Gastrocnemius medialis (tissue), 4 donors: ENCODE measurements around the gene NUP43. TPM values are rescaled to one million over a fixed set of nuclear protein-coding genes. Genes with fewer than 3 reads are reported as not detected.
A peak's percentile ranks its signal among the peaks of the same experiment; 100 is the strongest.

ENCODE experiments used
- ATAC-seq, 2 donors: fragments of 150-250 bp; one replicate each; pipeline ENCODE4 v1.9.1; 2016
- DNase-seq, 2 donors: peaks; one replicate each; pipeline ENCODE4 v3.0.0-alpha.2; 2019
- H3K27ac ChIP-seq, 4 donors: fragments of 200-600 bp; sonication (generic); 1 replicate in 1 of 4; 2 replicates in 3 of 4; pipeline ENCODE4 v1.5.1; 2016 to 2018; ENCODE audit warnings: mild to moderate bottlenecking in 2 of 4, moderate library complexity in 1 of 4
- H3K27me3 ChIP-seq, 3 donors: fragments of 200-600 bp; sonication (generic) in 2 of 3; 1 replicate in 1 of 3; 2 replicates in 2 of 3; pipeline versions ENCODE4 v1.5.1 to v1.6.0; 2016 to 2019; ENCODE audit warnings: mild to moderate bottlenecking in 1 of 3, moderate library complexity in 1 of 3
- H3K36me3 ChIP-seq, 2 donors: fragments of 200-600 bp; sonication (generic) in 1 of 2; one replicate each; pipeline ENCODE4 v1.5.1; 2017 to 2018
- H3K4me1 ChIP-seq, 2 donors: fragments of 200-600 bp; sonication (generic) in 1 of 2; one replicate each; pipeline ENCODE4 v1.5.1; 2016 to 2017; ENCODE audit warnings: mild to moderate bottlenecking in 2 of 2
- H3K4me3 ChIP-seq, 4 donors: fragments of 200-600 bp; sonication (generic) in 3 of 4; 1 replicate in 1 of 4; 2 replicates in 3 of 4; pipeline ENCODE4 v1.5.1; 2016 to 2019; ENCODE audit warnings: mild to moderate bottlenecking in 2 of 4
- H3K9me3 ChIP-seq, 3 donors: fragments of 200-600 bp; sonication (generic) in 2 of 3; 1 replicate in 1 of 3; 2 replicates in 2 of 3; pipeline ENCODE4 v1.5.1; 2016 to 2019
- POLR2A ChIP-seq, 2 donors: fragments of 450-650 bp; IDR thresholded peaks; one replicate each; pipeline ENCODE4 v1.6.1; 2017; ENCODE audit warnings: antibody characterized with exemption in 2 of 2, mild to moderate bottlenecking in 2 of 2, moderate library complexity in 2 of 2
- in situ Hi-C, 4 donors: fragments of 200-750 bp; cut with MboI; loops; one replicate each; pipeline versions ENCODE4 v1.15.0 to v1.8.0; 2017; ENCODE audit warnings: low sequenced_read_pairs in 4 of 4
- intact Hi-C: fragments of 100-400 bp; cut with DNase I; formaldehyde crosslinking; loops from one replicate; pipeline ENCODE4 v1.15.1; 2023; ENCODE audit warnings: low total_unique reads
- total RNA-seq, 4 donors: library from RNA; depleted of rRNA; stranded (reverse); fragments of >200 nt; gene quantifications; one replicate each; pipeline versions ENCODE4 v1.1.0 to v1.2.3, GENCODE V29; 2016
- TF ChIP-seq, protein P1 (sequence below), 5 experiments: fragments of 450-650 bp in 3 of 5; fragments of 200-600 bp in 2 of 5; sonication (generic) in 2 of 5; IDR thresholded peaks in 4 of 5; conservative IDR thresholded peaks in 1 of 5; 1 replicate in 4 of 5; 2 replicates in 1 of 5; pipeline ENCODE4 v1.5.1; 2016 to 2019; ENCODE audit warnings: antibody characterized with exemption in 5 of 5, mild to moderate bottlenecking in 3 of 5, moderate library complexity in 3 of 5

The NUP43 gene
- total RNA-seq, 4 donors from 2014 or later, result 15.0 to 42.0 (median 16.7) TPM

DNA sequence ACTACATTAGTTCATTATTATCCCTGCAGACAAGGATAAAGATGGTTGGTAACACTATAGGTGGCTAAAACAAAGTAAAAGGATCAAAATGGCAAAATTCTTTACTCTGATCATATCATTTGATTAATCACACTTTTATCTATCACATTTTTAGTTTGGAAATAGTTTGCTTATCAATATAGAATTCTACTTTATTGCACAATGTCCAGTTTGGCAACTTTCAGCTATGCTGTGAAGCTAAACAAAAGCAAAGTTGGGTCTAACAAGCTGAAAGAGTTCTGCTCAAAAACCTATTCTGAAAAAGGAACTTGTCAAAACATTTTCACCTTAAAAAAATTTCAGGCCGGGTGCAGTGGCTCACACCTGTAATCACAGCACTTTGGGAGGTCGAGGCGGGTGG is 20.5 kb downstream of the NUP43 start:
- Histone ChIP-seq H3K9me3 (no peaks in the 10 kb centered on the region), H3K27me3 (no peaks in the 10 kb centered on the region), H3K4me1 (no peaks in the 10 kb centered on the region), H3K4me3 (no peak overlapping the region), H3K36me3 (peaks cover 0 to 50% of the 10 kb centered on the region in 2 donors), H3K27ac (no peak overlapping the region)
- no peak for TF ChIP-seq POLR2A (IDR thresholded peaks at IDR 0.05)
- TF ChIP-seq, protein P1, sequence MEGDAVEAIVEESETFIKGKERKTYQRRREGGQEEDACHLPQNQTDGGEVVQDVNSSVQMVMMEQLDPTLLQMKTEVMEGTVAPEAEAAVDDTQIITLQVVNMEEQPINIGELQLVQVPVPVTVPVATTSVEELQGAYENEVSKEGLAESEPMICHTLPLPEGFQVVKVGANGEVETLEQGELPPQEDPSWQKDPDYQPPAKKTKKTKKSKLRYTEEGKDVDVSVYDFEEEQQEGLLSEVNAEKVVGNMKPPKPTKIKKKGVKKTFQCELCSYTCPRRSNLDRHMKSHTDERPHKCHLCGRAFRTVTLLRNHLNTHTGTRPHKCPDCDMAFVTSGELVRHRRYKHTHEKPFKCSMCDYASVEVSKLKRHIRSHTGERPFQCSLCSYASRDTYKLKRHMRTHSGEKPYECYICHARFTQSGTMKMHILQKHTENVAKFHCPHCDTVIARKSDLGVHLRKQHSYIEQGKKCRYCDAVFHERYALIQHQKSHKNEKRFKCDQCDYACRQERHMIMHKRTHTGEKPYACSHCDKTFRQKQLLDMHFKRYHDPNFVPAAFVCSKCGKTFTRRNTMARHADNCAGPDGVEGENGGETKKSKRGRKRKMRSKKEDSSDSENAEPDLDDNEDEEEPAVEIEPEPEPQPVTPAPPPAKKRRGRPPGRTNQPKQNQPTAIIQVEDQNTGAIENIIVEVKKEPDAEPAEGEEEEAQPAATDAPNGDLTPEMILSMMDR (IDR thresholded peaks at IDR 0.05 in 4 of 5, conservative IDR thresholded peaks at IDR 0.05 in 1 of 5), result no peak
- intact Hi-C loops, result loop anchor here (10.0 kb wide), 1 partner anchor 199 kb away; the partner anchor contains the start of gene RAET1G
- no peak for ATAC-seq
- in situ Hi-C loops, result no loop called here
- no peak for DNase-seq

DNA sequence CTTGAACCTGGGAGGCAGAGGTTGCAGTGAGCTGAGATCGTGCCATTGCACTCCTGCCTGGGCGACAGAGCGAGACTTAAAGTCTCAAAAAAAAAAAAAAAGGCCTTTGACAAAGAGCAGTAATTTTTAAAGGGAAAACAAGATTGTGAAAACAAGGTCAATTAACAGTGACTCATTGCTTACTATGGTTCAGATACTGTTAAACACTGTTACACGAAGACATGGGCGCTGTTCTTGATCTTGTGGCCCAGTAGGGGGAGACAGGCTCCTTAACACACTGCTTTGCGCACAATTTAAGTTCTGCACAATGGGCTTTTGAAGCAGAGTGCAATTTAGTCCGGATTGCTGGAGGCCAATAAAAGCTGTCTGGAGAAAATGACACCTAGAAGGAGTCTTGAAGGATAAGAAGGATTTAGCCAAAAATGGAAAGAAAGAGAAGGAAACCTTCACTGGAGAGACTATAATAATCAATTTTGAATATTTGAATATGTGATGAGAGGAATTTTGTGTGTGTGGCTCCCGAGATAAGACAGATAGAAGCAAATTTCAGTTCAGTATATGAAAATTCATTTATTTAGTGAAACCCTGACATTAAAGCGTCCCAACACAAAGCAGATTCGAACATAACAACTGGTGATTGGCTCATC is 22.4 kb downstream of the NUP43 start:
- no peaks in the 10 kb centered on the region for H3K9me3 ChIP-seq
- H3K27me3 ChIP-seq, result no peaks in the 10 kb centered on the region
- H3K27ac ChIP-seq, result no peak overlapping the region
- in situ Hi-C loops (no loop called here), intact Hi-C loops (loop anchor here (10.0 kb wide), 1 partner anchor 201 kb away; the partner anchor contains the start of gene RAET1G)
- TF ChIP-seq, protein P1 (IDR thresholded peaks at IDR 0.05 in 4 of 5, conservative IDR thresholded peaks at IDR 0.05 in 1 of 5), result peak in 2 of 5 experiments; percentile 48 to 66
- TF ChIP-seq POLR2A (IDR thresholded peaks at IDR 0.05), result no peak
- DNase-seq (peak in 1 of 2 donors; percentile 22), ATAC-seq (peak in 1 of 2 donors; percentile 46)
- H3K4me1 ChIP-seq, result no peaks in the 10 kb centered on the region
- no peak overlapping the region for H3K4me3 ChIP-seq
- peaks cover 0 to 31% of the 10 kb centered on the region in 2 donors for H3K36me3 ChIP-seq

DNA sequence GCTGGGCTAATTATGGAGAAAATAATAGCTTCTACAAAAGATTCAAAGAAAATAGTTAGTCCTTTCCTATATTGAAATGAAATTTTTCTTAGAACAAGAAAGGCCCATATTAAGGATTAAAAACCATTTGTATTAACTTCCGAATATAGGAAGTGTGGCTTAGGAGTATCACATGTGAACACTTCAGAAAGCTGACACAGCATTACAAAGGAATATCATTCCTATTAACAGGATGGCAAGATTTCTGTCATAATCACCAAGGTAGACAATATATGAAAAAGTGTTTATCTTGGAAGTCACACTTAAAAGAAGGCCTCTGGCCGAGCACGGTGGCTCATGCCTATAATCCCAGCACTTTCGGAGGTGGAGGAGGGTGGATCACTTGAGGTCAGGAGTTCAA is 23.1 kb downstream of the NUP43 start:
- Histone ChIP-seq H3K4me1 (no peaks in the 10 kb centered on the region), H3K36me3 (peaks cover 0 to 25% of the 10 kb centered on the region in 2 donors), H3K4me3 (no peak overlapping the region), H3K27me3 (no peaks in the 10 kb centered on the region), H3K9me3 (no peaks in the 10 kb centered on the region), H3K27ac (no peak overlapping the region)
- in situ Hi-C loops (no loop called here), intact Hi-C loops (loop anchor here (10.0 kb wide), 1 partner anchor 202 kb away; the partner anchor contains the start of gene RAET1G)
- DNase-seq, result no peak
- no peak for ATAC-seq
- no peak for TF ChIP-seq POLR2A (IDR thresholded peaks at IDR 0.05)
- TF ChIP-seq, protein P1 (IDR thresholded peaks at IDR 0.05 in 4 of 5, conservative IDR thresholded peaks at IDR 0.05 in 1 of 5), result no peak

DNA sequence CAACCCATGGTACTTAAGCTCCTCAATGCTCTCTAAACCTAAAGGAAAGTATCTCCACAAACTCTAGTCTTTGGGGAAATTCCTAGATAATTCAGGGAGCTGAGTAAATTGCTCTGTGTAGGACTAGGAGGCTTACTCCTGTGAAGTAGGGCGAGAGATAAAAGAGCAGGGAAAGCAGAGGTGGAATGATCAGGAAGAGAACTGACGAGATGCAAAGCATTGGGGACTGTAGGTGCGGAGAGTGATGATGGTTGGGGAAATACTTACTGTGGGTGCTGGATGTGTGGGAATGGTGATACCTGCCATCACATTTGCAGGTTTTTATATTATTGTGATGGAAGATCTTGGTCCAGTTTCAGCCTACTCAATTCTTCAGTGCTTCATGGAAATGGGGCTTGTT is 26.8 kb downstream of the NUP43 start:
- no peak for TF ChIP-seq POLR2A (IDR thresholded peaks at IDR 0.05)
- TF ChIP-seq, protein P1 (IDR thresholded peaks at IDR 0.05 in 4 of 5, conservative IDR thresholded peaks at IDR 0.05 in 1 of 5), result no peak
- DNase-seq, result no peak
- no peak for ATAC-seq
- Histone ChIP-seq H3K4me1 (peaks cover 22 to 25% of the 10 kb centered on the region in 2 donors), H3K27ac (no peak overlapping the region), H3K27me3 (no peaks in the 10 kb centered on the region), H3K4me3 (no peak overlapping the region), H3K36me3 (no peaks in the 10 kb centered on the region), H3K9me3 (no peaks in the 10 kb centered on the region)
- intact Hi-C loops (loop anchor here (2.0 kb wide), 1 partner anchor 27 kb away; the partner anchor contains the start of gene NUP43), in situ Hi-C loops (no loop called here)
